Non-pigmented ciliary epithelial cell (primary cell): ENCODE results near the gene KIF13A.
A peak's percentile ranks its signal among the peaks of the same experiment; 100 is the strongest.
"Not testable (repeated sequence)": the region's sequence is repeated elsewhere in the genome, so short reads cannot be mapped to it uniquely, and the experiment has no call there.

Experiments used
- DNase-seq: peaks from one replicate; pipeline ENCODE4 v3.0.0-alpha.2; 2010; ENCODE audit warnings: low read depth

KIF13A gene

DNA sequence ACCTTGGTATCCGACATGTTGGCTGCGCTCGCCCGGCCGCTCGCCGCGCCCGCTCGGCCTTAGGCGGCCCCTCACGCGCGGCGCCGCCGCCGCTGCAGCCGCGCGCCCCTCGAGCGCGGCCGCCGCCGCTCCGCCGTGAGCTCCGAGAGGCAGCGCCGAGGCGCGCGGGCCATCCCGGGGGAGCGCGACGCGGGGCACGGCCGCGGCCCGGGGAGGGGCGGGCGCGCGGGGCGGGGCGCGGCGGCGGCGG, at the start of gene KIF13A:
Gene KIF13A, minus strand, starts transcription at position 189 of the 250 bp plus-strand sequence. Its CDS starts 172 bp downstream, at position 17.
- no peak for DNase-seq

DNA sequence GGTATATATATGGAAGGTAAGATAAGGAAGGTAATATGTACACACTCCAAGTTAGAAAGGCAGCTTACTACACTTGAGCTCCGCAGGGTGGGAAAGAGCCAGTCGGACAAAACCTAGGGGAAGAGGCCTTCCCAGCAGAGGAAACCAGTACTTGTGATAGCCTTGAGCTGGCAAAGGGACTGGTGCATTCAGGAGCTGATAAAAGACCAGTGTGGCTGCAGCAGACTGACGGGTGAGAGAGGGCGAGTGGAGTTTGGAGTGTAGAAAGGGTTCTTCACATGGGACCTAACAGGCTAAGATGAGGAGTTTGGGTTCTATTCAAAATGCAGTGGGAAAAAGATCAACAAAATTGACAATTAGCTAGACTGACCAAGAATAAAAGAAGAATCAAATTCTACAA, 49.3 kb upstream of the KIF13A start:
- no peak for DNase-seq

DNA sequence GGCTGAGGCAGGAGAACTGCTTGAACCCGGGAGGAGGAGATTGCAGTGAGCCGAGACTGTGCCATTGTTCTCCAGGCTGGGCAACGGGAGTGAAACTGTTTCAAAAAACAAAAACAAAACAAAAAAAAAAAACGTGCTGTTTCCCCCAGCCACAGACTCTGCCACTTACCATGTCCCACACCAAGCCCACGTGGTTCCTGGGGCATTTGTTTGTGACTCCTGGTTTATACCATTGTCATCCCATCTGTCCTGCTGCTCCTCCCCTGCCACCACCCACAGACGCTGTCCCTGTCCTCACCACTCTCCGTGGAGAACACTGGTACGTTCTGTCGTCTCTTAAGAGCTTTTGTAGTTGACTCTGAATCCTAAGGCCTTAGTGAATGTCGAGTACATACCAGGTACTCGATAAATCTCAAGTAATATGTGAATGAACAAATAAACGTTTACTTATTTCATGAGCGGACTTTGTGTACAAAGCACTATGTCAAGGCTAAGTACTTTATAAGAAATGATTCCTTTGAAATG, 48.0 kb upstream of the KIF13A start:
- DNase-seq, result no peak

DNA sequence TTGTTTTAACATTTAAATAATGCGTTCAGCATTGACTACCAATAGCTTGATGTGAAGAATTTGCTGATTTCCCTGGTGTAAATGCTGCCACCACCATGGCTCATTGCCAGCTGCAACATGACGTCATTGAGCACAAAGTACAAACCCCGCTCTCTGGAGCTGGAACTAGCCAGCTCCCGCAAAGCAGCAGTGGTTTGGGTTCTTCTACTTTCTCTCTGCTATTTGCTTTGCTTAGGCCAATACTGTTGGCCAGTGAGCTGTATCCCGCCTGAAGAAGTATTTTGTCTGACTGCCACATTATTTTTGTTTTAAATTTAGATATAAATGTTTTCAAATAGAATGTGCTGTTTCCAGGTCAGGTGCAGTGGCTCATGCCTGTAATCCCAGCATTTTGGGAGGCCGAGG, 47.4 kb upstream of the KIF13A start:
- no peak for DNase-seq

DNA sequence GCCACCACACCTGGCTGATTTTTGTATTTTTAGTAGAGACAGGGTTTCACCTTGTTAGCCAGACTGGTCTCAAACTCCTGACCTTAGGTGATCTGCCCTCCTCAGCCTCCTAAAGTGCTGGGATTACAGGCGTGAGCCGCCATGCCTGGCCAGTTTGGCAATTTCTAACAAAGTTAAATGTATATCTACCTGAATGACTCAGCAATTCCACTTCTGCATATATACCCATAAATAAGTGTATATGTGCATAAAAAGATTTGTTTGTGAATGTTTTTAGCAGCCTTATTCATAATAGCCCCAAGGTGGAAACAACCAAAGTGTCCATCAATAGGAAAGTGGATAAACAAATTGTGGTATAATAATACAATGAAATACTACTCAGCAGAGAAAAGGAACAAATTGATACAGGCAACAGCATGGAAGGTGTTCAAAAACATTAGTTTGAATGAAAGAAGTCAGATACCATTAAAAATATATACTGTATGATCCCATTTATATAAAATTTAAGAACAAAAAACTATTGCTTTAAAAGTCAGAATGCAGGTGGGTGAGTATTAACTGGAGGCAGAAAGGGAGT, 44.3 kb upstream of the KIF13A start:
- no peak for DNase-seq

DNA sequence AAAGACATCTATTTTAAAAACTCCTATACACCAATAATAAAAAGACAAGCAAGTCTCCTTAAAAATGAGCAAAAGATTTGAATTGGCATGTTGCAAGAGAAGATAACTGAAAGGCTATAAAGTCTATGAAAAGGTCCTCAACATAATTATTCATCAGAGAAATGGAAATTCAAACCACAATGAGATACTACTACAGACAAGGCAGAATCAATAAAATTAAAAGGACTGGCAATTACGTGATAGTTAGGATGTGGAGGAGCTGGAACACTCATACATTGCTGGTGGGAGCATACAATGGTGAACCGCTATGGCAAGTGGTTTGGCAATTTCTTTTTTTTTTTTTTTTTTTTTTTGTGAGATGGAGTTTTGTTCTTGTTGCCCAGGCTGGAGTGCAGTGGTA, 43.8 kb upstream of the KIF13A start:
- DNase-seq, result no peak

DNA sequence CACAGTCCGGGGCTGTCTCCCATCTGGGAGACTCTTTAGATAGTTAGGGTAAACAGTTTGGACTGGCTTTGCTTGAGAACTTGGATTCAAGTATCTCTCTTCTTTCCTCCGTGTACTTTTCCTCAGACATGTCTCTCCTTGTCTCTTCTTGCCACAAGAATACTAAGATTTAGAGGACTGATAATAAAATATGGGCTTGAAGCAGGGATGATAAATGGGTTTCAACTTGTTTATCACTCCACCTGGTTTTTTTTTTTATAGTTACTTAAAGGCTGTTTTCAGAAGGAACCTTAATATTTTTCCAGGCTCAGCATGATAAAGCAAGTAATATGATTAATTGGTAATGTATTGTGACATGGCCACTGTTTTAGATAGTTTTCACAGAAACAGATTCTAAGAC, 40.9 kb upstream of the KIF13A start:
- DNase-seq, result no peak

DNA sequence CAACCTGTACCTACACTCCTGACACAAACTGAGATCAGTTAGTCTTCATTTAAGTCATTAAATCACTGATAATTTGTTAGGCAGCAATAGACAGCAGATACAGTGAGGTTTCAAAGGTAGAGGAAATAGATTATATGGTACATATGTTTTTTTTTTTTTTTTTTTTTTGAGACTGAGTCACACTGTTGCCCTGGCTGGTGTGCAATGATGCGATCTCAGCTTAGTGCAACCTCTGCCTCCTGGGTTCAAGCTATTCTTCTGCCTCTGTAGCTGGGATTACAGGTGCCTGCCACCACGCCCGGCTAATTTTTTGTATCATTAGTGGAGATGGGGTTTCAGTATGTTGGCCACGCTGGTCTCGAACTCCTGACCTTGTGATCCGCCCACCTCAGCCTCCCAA, 38.2 kb upstream of the KIF13A start:
- DNase-seq, result no peak

DNA sequence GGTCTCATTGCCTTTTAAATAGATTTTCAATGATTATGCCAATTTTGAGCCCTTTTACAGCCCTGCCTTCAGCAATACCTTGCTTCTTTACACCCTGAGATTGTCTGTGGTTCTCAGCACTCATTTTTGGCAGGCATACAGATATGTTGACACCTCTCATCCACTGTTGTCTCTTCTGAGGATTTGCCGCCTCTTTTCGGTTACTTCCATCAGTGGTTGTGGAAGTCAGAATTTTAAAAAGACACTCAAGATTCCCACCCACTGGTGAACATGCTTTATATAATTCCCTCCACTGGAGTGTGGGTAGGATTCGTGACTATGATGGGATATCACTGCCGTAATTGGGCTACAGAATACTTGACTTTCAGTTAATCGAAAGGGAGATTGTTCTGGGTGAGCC, 37.4 kb upstream of the KIF13A start:
- no peak for DNase-seq

DNA sequence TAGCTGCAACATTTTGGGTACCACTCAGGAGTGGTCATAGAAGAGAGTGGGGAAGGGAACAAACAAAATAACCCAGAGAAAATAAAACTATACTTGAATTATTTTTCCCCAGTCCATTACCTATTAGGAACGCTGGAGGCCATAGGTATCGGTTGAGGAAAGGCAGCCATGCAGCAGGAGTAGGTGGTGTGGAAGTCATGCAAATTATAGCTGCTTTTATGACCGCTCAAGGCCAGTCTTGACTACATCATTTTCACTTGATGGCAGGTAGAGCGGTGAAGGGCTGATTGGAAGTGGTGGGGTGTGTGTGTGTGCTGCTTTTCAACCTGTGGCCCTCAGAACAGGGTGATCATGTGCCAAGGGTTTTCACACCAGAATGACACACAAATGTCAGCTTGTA, 36.5 kb upstream of the KIF13A start:
- no peak for DNase-seq

DNA sequence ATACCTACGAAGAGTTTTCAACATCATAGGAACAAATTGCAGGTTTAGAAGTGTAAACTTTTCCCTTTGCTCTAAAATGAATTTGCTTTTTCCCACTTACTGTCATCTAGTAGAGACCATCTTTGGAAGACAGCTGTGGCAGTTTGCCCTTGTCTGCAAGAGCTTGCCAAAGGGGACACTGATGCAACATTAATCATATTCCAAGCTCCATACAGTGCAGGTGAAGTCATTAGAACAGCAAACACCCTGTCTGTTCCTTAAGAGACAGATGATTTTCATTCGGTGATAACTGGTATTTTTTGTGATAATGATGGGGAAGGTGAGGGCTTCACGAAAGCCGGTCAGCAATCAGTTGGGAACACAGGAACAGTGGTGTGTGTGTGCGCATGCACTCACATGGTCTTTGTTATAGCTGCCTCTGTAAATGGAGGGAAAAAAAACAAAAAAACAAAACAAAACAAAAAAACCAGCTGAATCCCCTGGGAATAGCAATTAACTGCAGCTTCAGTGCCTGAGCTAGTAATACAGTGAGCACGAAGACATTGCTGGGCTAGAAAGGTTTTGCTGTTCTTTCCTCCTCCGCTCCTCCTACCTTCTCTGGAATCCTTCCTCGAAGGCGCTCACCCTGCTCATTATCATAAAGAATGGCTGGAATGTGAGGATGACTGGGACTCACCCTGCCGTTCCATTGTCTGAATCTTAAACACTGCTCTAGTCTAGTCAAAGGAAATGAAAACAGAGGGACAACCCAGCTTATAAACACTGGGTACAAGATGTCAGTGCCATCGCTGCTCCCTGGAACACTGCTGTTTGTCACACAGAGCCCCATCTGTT, 35.2 kb upstream of the KIF13A start:
- DNase-seq, result peak; percentile 49

DNA sequence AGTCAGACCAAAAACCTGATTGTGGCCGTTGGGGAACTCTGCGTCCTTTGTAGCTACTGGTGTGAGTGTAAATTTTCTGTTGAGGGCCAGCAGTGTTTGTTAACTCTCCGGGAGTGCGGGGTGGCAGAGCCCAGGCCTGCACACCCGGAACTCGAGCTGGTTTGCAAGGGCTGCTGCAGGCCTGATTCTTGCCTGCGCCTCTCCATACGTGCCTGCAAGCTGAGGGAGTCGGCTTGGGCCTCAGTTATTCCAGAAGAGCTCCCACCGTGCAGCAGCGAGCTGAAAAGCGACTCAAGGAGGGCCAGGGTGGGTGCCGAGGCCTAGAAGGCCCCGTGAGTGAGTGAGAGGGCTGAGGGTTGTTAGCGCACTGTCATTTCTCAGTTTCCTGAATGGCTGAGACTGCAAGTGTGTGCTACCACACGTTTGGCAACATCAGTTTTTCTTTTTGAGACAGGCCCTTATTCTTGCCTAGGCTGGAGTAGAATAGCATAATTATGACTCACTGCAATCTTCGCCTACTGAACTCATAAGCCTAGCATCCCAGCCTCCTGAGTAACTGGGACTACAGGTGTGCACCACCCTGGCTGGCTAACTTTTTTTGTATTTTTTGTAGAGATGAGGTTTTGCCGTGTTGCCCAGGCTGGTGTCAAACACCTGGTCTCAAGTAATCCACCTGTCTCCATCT, 33.9 kb upstream of the KIF13A start:
- DNase-seq, result no peak

DNA sequence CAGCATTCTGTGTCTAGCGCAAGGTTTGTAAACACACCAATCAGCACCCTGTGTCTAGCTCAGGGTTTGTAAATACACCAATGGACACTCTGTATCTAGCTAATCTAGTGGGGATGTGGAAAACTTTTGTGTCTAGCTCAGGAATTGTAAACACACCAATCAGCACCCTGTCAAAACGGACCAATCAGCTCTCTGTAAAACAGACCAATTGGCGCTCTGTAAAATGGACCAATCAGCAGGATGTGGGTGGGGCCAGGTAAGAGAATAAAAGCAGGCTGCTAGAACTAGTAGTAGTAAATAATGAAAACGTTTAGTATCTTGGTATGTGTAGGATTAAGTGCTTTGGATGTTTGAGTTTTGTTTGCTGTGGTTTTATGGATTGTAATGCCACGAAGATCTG, 33.1 kb upstream of the KIF13A start:
- not testable (repeated sequence) for DNase-seq

DNA sequence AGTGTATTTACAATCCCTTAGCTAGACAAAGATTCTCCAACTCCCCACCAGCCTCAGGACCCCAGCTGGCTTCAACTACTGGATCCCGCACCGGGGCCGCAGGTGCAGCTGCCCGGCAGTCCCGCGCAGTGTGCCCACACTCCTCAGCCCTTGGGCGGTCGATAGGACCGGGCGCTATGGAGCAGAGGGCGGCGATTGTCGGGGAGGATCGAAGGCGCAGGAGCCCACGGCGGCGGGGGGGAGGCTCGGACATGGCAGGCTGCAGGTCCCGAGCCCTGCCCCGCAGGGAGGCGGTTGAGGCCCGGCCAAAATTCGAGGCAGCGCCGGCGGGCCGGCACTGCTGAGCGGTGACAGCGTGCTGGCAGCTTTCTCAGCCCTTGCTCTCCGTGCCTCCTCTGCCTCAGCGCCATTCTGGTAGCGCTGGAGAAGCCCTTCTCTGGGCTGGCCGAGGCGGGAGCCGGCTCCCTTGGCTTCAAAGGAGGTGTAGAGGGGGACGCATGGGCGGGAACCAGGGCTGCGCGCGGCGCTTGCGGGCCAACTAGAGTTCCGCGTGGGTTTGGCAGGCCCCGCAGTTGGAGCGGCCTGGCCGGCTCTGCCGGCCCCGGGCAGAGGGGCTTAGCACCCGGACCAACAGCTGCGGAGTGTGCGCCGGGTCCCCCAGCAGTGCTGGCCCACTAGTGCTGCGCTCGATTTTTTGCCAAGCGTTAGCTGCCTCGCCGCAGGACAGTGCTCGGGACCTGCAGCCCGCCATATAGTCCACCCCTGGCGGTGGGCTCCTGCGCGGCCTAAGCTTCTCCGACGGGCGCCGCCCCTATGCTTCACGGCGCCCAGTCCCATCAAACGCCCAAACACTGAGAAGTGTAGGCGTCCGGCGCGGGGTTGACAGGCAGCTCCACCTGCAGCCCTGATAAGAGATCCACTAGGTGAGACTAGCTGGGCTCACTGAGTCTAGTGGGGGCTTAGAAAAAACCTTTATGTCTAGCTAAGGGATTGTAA, 32.4 kb upstream of the KIF13A start:
- no peak for DNase-seq

DNA sequence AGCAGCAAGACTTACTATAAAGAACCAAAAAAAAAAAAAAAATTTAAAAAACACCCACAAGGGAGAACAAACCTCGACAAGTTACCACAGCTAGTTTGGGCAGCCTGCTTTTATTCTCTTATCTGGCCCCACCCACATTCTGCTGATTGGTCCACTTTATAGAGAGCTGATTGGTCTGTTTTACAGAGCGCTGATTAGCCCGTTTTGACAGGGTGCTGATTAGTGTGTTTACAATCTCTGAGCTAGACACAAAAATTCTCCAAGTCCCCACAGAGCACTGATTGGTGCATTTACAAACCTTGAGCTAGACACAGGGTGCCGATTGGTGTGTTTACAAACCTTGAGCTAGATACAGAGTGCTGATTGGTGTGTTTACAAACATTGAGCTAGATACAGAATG, 31.7 kb upstream of the KIF13A start:
- DNase-seq, result not testable (repeated sequence)

DNA sequence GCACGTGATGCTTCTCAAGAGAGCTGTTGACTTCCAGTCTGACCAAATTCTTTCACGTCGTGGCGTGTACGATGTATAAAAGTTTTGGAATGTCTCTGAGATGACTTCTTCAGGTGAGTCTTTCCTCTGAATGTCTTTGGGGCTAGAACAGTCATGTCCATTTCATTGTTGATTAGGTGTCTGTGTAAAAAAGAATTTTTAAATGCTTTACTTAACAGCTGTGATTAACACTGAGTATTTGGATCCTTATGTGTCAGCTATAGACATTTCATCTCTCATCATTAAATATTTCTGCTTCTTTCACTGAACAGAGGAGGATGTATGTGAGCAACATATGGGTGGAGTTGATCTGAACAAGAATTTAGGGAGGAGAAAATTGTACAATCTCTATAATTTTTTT, 29.3 kb upstream of the KIF13A start:
- DNase-seq, result no peak

DNA sequence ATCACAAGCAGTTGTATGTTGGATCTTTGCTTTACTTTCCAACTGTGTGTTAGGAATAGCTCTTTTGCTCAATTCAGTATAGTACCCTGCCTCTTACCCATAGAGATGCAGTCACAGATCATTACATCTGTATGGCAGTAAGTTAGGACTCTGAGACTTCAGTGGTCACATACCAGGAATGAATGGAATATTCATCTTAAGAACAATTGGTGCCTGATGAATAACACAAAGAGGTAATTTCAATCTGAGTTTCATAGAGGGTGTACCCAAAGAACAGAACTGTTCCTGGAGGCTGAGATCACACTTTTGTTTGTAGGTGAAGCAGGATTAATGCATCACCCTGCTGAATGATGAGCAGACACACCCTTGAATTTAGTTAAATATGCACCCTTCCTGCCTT, 28.7 kb upstream of the KIF13A start:
- no peak for DNase-seq

DNA sequence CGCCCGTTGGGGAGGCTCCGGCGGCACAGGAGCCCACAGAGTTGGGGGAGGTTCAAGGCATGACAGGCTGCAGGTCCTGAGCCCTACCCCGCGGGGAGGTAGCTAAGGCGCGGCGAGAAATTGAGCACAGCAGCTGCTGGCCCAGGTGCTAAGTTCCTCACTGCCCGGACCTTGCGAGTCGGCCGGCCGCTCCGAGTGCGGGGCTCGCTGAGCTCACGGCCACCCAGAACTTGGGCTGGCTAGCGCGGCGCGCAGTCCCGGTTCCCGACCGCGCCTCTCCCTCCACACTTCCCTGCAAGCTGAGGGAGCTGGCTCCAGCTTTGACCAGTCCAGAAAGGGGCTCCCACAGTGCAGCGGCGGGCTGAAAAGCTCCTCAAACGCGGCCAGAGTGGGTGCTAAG, 23.9 kb upstream of the KIF13A start:
- DNase-seq, result no peak

DNA sequence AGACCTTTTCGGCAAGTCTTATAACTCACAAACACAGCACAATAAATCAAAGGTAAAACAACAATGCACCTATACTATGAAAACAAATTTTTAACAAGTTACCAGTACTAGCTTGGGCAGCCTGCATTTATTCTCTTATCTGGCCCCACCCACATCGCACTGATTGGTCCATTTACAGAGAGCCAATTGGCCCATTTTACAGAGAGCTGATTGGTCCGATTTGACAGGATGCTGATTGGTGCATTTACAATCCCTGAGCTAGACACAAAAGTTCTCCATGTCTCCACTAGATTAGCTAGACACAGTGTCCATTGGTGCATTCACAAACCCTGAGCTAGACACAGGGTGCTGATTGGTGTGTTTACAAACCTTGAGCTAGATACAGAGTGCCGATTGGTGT, 23.1 kb upstream of the KIF13A start:
- not testable (repeated sequence) for DNase-seq

DNA sequence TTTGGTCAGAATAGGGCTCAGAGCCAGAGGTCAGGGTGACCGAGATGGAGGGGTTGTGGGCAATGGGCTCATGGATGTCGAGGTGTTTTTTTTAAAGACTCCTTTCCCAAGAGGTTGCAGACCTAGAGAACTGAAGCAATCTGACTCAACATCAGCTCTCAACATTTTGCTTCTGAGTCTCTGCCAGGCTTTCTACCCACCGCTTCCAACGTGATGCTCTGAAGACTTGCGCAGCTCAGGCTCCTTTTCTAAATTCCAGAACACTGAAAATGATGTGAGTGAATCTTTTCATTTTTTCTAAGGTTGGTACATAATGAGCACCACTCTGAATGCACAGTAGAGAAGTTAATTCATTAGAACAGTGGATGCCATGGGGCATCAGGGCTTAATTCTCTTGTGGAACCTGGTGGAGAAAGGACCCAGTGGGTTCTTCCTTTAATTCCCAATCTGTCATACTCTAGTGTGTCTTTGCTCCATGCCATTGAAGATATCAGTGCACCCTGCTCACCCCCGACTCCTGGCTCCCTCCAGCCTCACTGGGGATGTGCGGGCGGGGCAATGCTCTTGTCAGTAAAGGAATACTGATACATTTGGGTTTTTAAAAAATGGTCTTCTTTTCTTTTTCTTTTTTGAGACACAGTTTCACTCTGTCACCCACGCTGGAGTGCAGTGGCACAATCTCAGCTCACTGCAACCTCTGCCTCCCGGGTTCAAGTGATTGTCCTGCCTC, 17.0 kb upstream of the KIF13A start:
- DNase-seq, result no peak

DNA sequence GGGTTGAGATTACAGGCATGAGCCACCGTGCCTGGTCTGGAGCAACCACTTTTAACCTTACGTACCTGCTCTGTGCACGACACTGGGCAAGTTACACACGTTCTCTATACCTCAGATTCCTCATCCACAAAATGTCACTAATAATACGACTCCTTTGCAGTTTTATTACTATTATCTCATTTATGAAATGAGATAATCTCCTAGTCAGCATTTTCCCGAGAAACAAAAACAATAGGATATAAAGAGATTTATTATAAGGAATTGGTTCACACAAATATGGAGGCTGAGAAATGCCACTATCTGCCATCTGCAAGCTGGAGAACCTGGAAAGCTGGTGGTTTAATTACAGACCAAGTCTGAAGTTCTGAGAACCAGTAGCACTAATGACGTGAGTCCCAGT, 12.0 kb upstream of the KIF13A start:
- DNase-seq, result no peak
